Cerebellar cortex (tissue), 1 donor: ENCODE results near the gene LECT2.

ENCODE experiments used
- DNase-seq: peaks from one replicate; pipeline ENCODE4 v3.0.0-alpha.2; 2015; ENCODE audit warnings: low spot score

LECT2 gene

DNA sequence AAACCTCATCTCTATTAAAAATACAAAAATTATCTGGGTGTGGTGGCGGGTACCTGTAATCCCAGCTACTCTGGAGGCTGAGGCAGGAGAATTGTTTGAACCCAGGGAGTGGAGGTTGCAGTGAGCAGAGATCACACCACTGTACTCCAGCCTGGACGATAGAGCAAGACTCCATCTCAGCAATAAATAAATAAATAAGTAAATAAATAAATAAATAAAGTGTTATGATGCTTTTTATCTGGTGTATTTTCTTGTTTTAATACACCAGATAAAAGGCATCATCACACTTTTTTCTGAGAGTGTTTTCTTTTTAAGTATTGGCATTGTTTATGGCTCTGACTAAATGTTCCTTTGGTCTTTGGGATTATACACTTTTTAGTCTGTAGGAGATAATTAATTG, 24.2 kb upstream of the LECT2 start:
- DNase-seq: no peak

GRCh38 chr5:135978212-135978631, 23.4 kb upstream of the LECT2 start:
- DNase-seq: no peak

- peak; percentile 15 for DNase-seq
Measured at GRCh38 chr5:135977375-135977928, 22.7 kb upstream of the LECT2 start.

- no peak for DNase-seq
Measured at GRCh38 chr5:135976216-135976615, 21.4 kb upstream of the LECT2 start.

DNA sequence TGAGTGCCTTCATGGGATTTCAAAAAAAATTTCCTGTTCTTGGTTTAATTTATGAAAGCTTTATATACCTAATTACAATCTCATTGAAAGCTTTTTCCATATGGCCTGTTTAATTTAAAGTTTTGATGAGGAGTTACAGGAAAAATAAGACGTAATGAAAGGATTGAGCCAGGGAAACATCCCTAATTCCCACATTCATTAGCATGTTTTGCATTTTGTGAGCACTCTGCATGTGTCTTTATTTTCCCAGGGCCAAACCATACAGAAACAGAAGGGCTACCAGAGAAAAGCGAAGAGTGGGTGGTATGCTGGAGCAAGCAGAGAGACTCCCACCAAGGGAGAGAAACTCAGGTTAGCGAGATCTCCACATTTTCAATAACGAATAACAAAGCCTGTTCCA, 20.3 kb upstream of the LECT2 start:
- no peak for DNase-seq

DNA sequence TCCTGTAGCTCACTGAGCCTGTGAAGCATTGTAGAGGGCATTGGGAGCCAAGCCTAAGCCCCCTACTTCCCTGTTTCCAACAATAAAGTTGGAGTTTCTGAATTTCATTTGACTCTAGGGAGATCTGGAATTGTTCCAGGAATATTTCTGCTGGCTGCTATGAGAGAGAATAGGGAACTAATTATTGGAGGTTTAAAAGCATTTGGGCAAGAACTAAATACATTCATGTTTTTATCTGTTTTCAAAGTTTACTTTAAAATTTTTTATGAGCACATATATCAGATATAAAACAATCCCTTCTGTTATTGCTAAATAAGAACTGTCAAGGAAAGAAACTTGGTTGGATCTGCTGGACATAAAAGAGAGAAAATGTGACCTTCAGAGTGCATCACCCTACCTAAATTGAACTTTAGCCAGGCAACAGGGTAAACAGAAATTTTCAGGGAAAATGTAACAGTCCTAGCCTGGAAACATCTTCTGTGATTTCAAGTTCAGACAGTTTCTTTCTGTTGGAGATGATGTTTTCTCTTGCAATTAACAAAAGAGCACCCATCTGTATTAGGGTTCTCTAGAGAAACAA, 19.3 kb upstream of the LECT2 start:
- DNase-seq: no peak

DNA sequence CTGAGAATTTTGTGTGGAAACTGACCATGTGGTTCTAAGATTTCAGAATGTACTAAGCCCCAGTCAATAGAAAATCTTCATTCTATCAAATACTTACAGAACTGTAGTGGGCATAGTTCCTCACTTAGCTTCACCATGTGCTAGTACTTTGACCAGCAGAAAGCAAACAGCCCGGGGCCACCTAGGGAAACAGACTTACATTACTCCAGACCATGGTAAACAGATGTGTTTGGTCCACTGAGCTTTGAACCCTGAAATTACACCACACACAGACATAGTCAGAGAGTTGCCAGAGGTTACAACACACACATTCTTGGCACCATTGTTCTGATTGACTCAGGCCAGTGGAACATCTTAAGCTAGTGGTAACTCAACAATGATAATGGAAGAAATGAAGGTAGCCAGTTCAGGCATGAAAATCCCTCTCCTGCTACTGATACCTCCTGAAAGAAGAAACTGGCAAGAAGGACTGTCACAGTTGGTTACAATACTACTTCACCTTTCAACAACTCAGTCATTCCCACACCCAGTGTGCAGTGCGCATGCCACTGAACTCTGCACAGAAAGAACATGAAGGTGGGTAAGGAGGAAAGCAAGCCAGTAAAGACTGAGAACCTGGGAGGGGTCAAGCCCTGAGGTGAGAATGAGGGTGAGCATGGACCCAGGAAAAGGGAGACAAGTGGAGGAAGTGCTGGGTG, 18.7 kb upstream of the LECT2 start:
- no peak for DNase-seq

GRCh38 chr5:135971701-135972100, 16.9 kb upstream of the LECT2 start:
- no peak for DNase-seq

DNA sequence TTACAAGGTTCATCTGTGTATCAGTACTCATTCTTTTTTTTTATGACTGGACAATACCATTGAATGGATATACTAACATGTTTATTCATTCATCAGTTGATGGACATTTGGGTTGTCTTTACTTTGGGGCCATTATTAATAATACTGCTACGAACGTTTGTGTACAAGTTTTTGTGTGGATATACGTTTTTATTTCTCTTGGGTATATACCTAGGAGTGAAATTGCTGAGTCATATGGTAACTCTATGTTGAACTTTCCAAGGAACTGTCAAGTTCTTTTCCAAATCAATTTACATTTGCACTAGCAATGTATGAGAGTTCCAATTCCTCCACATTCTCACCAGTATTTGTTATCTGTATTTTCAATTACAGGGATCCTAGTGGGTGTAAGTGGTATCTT, 12.0 kb upstream of the LECT2 start:
- no peak for DNase-seq

- no peak for DNase-seq
Measured at GRCh38 chr5:135966165-135966564, 11.4 kb upstream of the LECT2 start.

- DNase-seq: no peak
Measured at GRCh38 chr5:135965504-135965903, 10.7 kb upstream of the LECT2 start.

GRCh38 chr5:135964670-135965320, 10.0 kb upstream of the LECT2 start:
- no peak for DNase-seq

- no peak for DNase-seq
Measured at GRCh38 chr5:135955525-135955924, 742 bp upstream of the LECT2 start.

DNA sequence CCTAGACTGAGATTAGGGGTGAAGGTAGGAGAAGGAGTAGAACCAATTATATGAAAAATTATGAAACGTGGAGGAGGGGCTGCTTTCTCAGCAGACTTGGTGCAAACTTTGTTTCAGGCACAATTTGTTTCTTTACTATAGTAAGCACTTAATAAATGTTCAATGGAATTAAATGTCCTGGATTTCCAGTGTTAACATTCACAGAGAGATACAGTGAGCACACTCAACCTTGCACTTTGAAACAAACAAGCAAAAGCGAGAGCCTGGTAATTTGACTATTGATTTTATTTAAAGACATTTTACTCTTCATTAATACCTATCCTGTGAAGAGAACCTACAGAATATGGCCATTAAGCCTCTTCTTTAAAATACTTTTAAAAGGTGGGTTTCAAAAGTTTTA, 933 bp downstream of the LECT2 start:
- no peak for DNase-seq

DNA sequence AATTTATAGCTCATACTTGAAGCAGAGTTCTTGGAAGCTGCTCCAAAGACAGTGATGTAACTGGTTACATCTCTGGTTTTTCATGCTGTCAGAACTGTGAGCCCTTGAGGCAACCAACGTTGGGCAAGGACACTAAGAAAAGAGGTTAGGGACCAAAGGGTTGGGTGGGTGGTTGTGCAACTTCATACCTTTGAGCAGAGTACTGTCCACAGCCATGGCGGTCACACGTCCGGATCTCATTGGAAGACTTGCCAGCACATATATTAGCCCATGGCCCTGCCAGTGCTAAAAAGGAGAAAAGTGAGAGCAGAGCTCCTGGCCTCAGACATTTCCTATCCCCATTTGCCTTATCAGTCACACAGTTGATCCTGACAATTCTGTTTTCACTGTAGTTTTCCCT, 2.1 kb downstream of the LECT2 start:
- DNase-seq: no peak

GRCh38 chr5:135951807-135952206, 3.0 kb downstream of the LECT2 start:
- DNase-seq: no peak

GRCh38 chr5:135951257-135951656, 3.5 kb downstream of the LECT2 start:
- DNase-seq: no peak

DNA sequence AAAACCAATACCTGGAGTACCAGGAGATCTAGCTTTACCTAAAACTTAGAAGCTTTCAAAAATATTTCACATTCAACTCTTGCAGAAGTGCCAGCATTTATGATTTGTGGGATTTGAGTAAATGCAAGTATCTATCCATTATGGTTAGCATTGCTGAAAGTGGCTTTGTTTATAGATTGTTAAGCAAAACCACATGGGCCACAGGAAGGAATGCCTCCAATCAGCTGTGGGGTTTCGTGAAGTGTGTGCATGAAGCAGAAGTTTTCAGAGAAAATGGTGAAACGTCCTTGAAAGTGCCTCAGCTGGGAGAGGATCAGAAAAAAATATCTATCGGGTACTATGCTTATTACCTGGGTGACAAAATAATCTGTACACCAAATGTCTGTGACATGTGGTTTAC, 4.2 kb downstream of the LECT2 start:
- DNase-seq: no peak

- peak; percentile 74 for DNase-seq
Measured at GRCh38 chr5:135944967-135945560, 9.7 kb downstream of the LECT2 start.

- DNase-seq: no peak
Measured at GRCh38 chr5:135944564-135944963, 10.2 kb downstream of the LECT2 start.

GRCh38 chr5:135942202-135942771, 12.5 kb downstream of the LECT2 start:
- peak; percentile 5 for DNase-seq

DNA sequence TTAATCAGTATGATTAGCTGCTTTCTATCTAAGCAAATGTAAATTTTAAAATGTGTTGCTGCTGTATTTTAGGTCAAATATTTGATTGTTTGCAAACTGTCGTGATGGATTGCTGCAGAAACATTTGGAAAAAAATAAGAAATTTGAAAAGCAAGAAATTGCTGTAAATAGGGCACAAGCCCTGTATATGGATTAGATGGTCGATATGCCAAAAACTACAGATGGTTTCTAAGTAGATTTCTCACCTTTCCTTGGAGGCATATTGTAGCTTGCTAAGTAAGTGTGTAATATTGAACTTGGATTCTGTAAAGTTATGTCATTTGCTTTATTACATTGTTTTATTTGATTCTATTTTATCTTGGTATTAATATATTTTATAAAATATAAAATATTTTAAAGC, 13.1 kb downstream of the LECT2 start:
- no peak for DNase-seq
